H9 (cell line): ENCODE results near the gene CCDC178. TPM values are rescaled to one million over a fixed set of nuclear protein-coding genes. Genes with fewer than 3 reads are reported as not detected.

ENCODE experiments used
- DNase-seq: peaks from one replicate; pipeline ENCODE4 v3.0.0-alpha.2; 2017
- H2AFZ ChIP-seq: one replicate; pipeline ENCODE4 v1.6.1; 2013; ENCODE audit warnings: mild to moderate bottlenecking, low read length, control low read depth, moderate library complexity
- H2AK5ac ChIP-seq: 2 replicates; pipeline ENCODE4 v1.6.1; 2013; ENCODE audit warnings: low read length, control low read depth, mixed read lengths; ENCODE audit not compliant: insufficient read length
- H2BK120ac ChIP-seq: one replicate; pipeline ENCODE4 v1.6.1; 2013; ENCODE audit warnings: low read depth, mild to moderate bottlenecking, low read length, control low read depth, inconsistent platforms; ENCODE audit not compliant: poor library complexity, severe bottlenecking
- H2BK12ac ChIP-seq: 2 replicates; pipeline ENCODE4 v1.6.1; 2013; ENCODE audit warnings: low read length, control low read depth, mixed read lengths, low read depth; ENCODE audit not compliant: insufficient read length
- H2BK15ac ChIP-seq: 2 replicates; pipeline ENCODE4 v1.6.1; 2013; ENCODE audit warnings: low read depth, low read length, control low read depth
- H2BK20ac ChIP-seq: one replicate; pipeline ENCODE4 v1.6.1; 2013; ENCODE audit warnings: low read depth, mild to moderate bottlenecking, low read length, control low read depth, inconsistent platforms; ENCODE audit not compliant: poor library complexity, severe bottlenecking
- H2BK5ac ChIP-seq: 2 replicates; pipeline ENCODE4 v1.6.1; 2013; ENCODE audit warnings: low read length, control low read depth, mixed read lengths; ENCODE audit not compliant: insufficient read length
- H3K14ac ChIP-seq: 2 replicates; pipeline ENCODE4 v1.6.1; 2013; ENCODE audit warnings: low read length, control low read depth; ENCODE audit not compliant: insufficient read depth
- H3K18ac ChIP-seq: 2 replicates; pipeline ENCODE4 v1.6.1; 2013; ENCODE audit warnings: low read depth, mild to moderate bottlenecking, mixed read lengths, low read length, control low read depth; ENCODE audit not compliant: insufficient read length
- H3K23ac ChIP-seq: 2 replicates; pipeline ENCODE4 v1.6.1; 2013; ENCODE audit warnings: low read length, control low read depth, mixed read lengths, low read depth; ENCODE audit not compliant: insufficient read length
- H3K23me2 ChIP-seq: 2 replicates; pipeline ENCODE4 v1.6.1; 2013; ENCODE audit warnings: low read depth, mild to moderate bottlenecking, mixed read lengths, low read length, control low read depth; ENCODE audit not compliant: insufficient read length, poor library complexity, severe bottlenecking
- H3K27ac ChIP-seq: 2 replicates; pipeline ENCODE4 v1.5.1; 2013; ENCODE audit warnings: low read length, control low read depth, mixed read lengths, low read depth; ENCODE audit not compliant: insufficient read length
- H3K27me3 ChIP-seq: 2 replicates; pipeline ENCODE4 v1.6.1; 2013; ENCODE audit warnings: low read length, control low read depth, inconsistent platforms; ENCODE audit not compliant: insufficient read depth
- H3K4ac ChIP-seq: 2 replicates; pipeline ENCODE4 v1.6.1; 2013; ENCODE audit warnings: low read depth, mild to moderate bottlenecking, control low read depth, inconsistent platforms, low read length, moderate library complexity
- H3K4me1 ChIP-seq: 2 replicates; pipeline ENCODE4 v1.6.1; 2013; ENCODE audit warnings: low read length, control low read depth, inconsistent platforms; ENCODE audit not compliant: insufficient read depth
- H3K4me2 ChIP-seq: 2 replicates; pipeline ENCODE4 v1.6.1; 2013; ENCODE audit warnings: low read length, control low read depth, mixed read lengths; ENCODE audit not compliant: insufficient read length, insufficient read depth
- H3K56ac ChIP-seq: 2 replicates; pipeline ENCODE4 v1.6.1; 2013; ENCODE audit warnings: low read depth, mild to moderate bottlenecking, mixed read lengths, low read length, control low read depth; ENCODE audit not compliant: insufficient read length
- H3K79me1 ChIP-seq: 2 replicates; pipeline ENCODE4 v1.6.1; 2013; ENCODE audit warnings: low read depth, mild to moderate bottlenecking, moderate library complexity, low read length, control low read depth, inconsistent platforms; ENCODE audit not compliant: insufficient read depth, poor library complexity, severe bottlenecking
- H3K79me2 ChIP-seq: 2 replicates; pipeline ENCODE4 v1.6.1; 2013; ENCODE audit warnings: low read length, control low read depth, inconsistent platforms; ENCODE audit not compliant: insufficient read depth
- H3K9ac ChIP-seq: 2 replicates; pipeline ENCODE4 v1.6.1; 2013; ENCODE audit warnings: low read length, control low read depth, mixed read lengths; ENCODE audit not compliant: insufficient read length; ENCODE audit errors: extremely low read depth
- H3K9me3 ChIP-seq: one replicate; pipeline ENCODE4 v1.6.1; 2013; ENCODE audit warnings: low read depth, low read length, inconsistent platforms; ENCODE audit not compliant: control insufficient read depth
- H3T11ph ChIP-seq: one replicate; pipeline ENCODE4 v1.6.1; 2013; ENCODE audit warnings: mild to moderate bottlenecking, low read length, control low read depth, inconsistent platforms
- H4K20me1 ChIP-seq: one replicate; pipeline ENCODE4 v1.6.1; 2013; ENCODE audit not compliant: control insufficient read depth, insufficient read length, insufficient read depth
- H4K5ac ChIP-seq: 2 replicates; pipeline ENCODE4 v1.6.1; 2013; ENCODE audit warnings: low read depth, mild to moderate bottlenecking, mixed read lengths, low read length, control low read depth; ENCODE audit not compliant: insufficient read length
- H4K8ac ChIP-seq: replicated peaks from 2 replicates; pipeline ENCODE4 v1.6.1; 2013; ENCODE audit warnings: low read length, control low read depth, mixed read lengths, low read depth; ENCODE audit not compliant: insufficient read length
- H4K91ac ChIP-seq: 2 replicates; pipeline ENCODE4 v1.6.1; 2013; ENCODE audit warnings: low read depth, mild to moderate bottlenecking, moderate library complexity, mixed read lengths, low read length, control low read depth; ENCODE audit not compliant: insufficient read length
- H3K27ac Mint-ChIP-seq, 3 experiments: 2 replicates in 2 of 3; 3 replicates in 1 of 3; pipeline ENCODE4 v1.8.0; 2020 to 2021; ENCODE audit warnings: mixed read lengths in 3 of 3, mild to moderate bottlenecking in 1 of 3, moderate library complexity in 1 of 3
- H3K27me3 Mint-ChIP-seq: 2 replicates; pipeline ENCODE4 v1.8.0; 2021; ENCODE audit warnings: low read depth, mild to moderate bottlenecking, moderate library complexity, mixed read lengths
- H3K36me3 Mint-ChIP-seq, 3 experiments: 2 replicates in 2 of 3; 3 replicates in 1 of 3; pipeline ENCODE4 v1.8.0; 2020 to 2021; ENCODE audit warnings: low read depth in 3 of 3, mixed read lengths in 3 of 3; ENCODE audit not compliant: insufficient read depth in 1 of 3
- H3K4me1 Mint-ChIP-seq, 2 experiments: 2 replicates each; pipeline ENCODE4 v1.8.0; 2020; ENCODE audit warnings: mixed read lengths in 2 of 2
- H3K4me3 Mint-ChIP-seq, 2 experiments: 2 replicates in 1 of 2; 3 replicates in 1 of 2; pipeline ENCODE4 v1.8.0; 2020 to 2021; ENCODE audit warnings: mild to moderate bottlenecking in 2 of 2, mixed read lengths in 2 of 2, moderate library complexity in 1 of 2
- H3K9me3 Mint-ChIP-seq, 2 experiments: 2 replicates in 1 of 2; 3 replicates in 1 of 2; pipeline ENCODE4 v1.8.0; 2020; ENCODE audit warnings: mild to moderate bottlenecking in 2 of 2, mixed read lengths in 2 of 2, moderate library complexity in 1 of 2
- CTCF ChIP-seq: fragments of 200-600 bp; sonication (generic); conservative IDR thresholded peaks from 3 replicates; pipeline ENCODE4 v1.8.0; 2021; ENCODE audit warnings: antibody characterized with exemption, mild to moderate bottlenecking
- WGBS: extraction: QIAGEN DNeasy Blood & Tissue Kit; methylation state at CpG from one replicate; pipeline ENCODE4 v1.1.7; 2013; ENCODE audit warnings: missing lambda C conversion rate, low lambda C conversion rate, mixed read lengths; ENCODE audit not compliant: insufficient read length; ENCODE audit errors: extremely low coverage; 5-methylcytosine and 5-hydroxymethylcytosine counted together
- total RNA-seq: library from RNA; stranded (reverse); gene quantifications from 2 replicates; pipeline ENCODE4 v1.2.1, GENCODE V29; 2021

The CCDC178 gene
- total RNA-seq, 1 experiment from 2014 or later, result not detected

- Histone ChIP-seq H3T11ph (no peak overlapping the region), H2BK12ac (no peak overlapping the region), H2BK20ac (no peak overlapping the region), H3K56ac (no peak overlapping the region), H2BK5ac (no peak overlapping the region), H2BK15ac (no peak overlapping the region), H4K20me1 (no peaks in the 10 kb centered on the region), H3K9me3 (no peaks in the 10 kb centered on the region), H3K9ac (no peak overlapping the region), H3K27ac (no peak overlapping the region), H3K4ac (no peak overlapping the region), H3K79me2 (no peaks in the 10 kb centered on the region), H3K4me2 (no peak overlapping the region), H3K23ac (no peak overlapping the region), H4K5ac (no peak overlapping the region), H2AFZ (no peak overlapping the region), H3K4me1 (no peaks in the 10 kb centered on the region), H3K27me3 (no peaks in the 10 kb centered on the region), H2BK120ac (no peak overlapping the region), H3K79me1 (no peaks in the 10 kb centered on the region), H4K8ac (no peak overlapping the region), H3K18ac (no peak overlapping the region), H3K23me2 (no peaks in the 10 kb centered on the region), H4K91ac (no peak overlapping the region), H3K14ac (no peak overlapping the region), H2AK5ac (no peak overlapping the region)
- no peaks in the 10 kb centered on the region; a peak in 1 of 5 replicates for H3K9me3 Mint-ChIP-seq
- H3K4me3 Mint-ChIP-seq, result no peak overlapping the region
- no peak for TF ChIP-seq CTCF
- peaks cover 0 to 5% of the 10 kb centered on the region in 2 experiments; a peak in 3 of 4 replicates for H3K4me1 Mint-ChIP-seq
- WGBS, result no CpG with 5 or more reads among the region's 5 CpGs
- no peaks in the 10 kb centered on the region for H3K27me3 Mint-ChIP-seq
- no peak for DNase-seq
- no peak overlapping the region for H3K27ac Mint-ChIP-seq
- no peaks in the 10 kb centered on the region; a peak in 1 of 7 replicates for H3K36me3 Mint-ChIP-seq
Measured at GRCh38 chr18:32905651-32906050, 534.9 kb downstream of the CCDC178 start.
